GM18517 (cell line): ENCODE data around the gene RNF11.
"Not testable (repeated sequence)": the region's sequence is repeated elsewhere in the genome, so short reads cannot be mapped to it uniquely, and the experiment has no call there.

Experiments used
- ATAC-seq: cut with Tn5 transposase; IDR thresholded peaks from one replicate; pipeline ENCODE4 v1.9.1; 2021; ENCODE audit warnings: mild to moderate bottlenecking, moderate library complexity; ENCODE audit not compliant: unreplicated experiment

The RNF11 gene

GRCh38 chr1:51227231-51227960 is 8.7 kb upstream of the RNF11 start:
- ATAC-seq: not testable (repeated sequence)

GRCh38 chr1:51228471-51228870 is 7.6 kb upstream of the RNF11 start:
- not testable (repeated sequence) for ATAC-seq

- no peak for ATAC-seq
Observed at GRCh38 chr1:51230501-51231078, 5.5 kb upstream of the RNF11 start.

GRCh38 chr1:51231120-51231519 is 5.0 kb upstream of the RNF11 start:
- no peak for ATAC-seq

- ATAC-seq: no peak
Observed at GRCh38 chr1:51231896-51232295, 4.2 kb upstream of the RNF11 start.

GRCh38 chr1:51234236-51234635 is 1.8 kb upstream of the RNF11 start:
- not testable (repeated sequence) for ATAC-seq

- ATAC-seq: peak; percentile 70
Observed at GRCh38 chr1:51234721-51235425, 1.2 kb upstream of the RNF11 start.

GRCh38 chr1:51236531-51237350 is 668 bp downstream of the RNF11 start:
- ATAC-seq: no peak

GRCh38 chr1:51237351-51238033 is 1.4 kb downstream of the RNF11 start:
- no peak for ATAC-seq

- no peak for ATAC-seq
Observed at GRCh38 chr1:51238034-51238403, 1.9 kb downstream of the RNF11 start.

GRCh38 chr1:51240084-51240483 is 4.0 kb downstream of the RNF11 start:
- ATAC-seq: no peak

GRCh38 chr1:51241119-51241518 is 5.0 kb downstream of the RNF11 start:
- ATAC-seq: no peak

GRCh38 chr1:51242546-51242945 is 6.5 kb downstream of the RNF11 start:
- no peak for ATAC-seq

- ATAC-seq: peak; percentile 83
Observed at GRCh38 chr1:51247022-51247421, 10.9 kb downstream of the RNF11 start.

- ATAC-seq: no peak
Observed at GRCh38 chr1:51247499-51247898, 11.4 kb downstream of the RNF11 start.

- no peak for ATAC-seq
Observed at GRCh38 chr1:51249445-51249844, 13.4 kb downstream of the RNF11 start.

GRCh38 chr1:51250729-51251128 is 14.7 kb downstream of the RNF11 start:
- ATAC-seq: not testable (repeated sequence)

GRCh38 chr1:51251165-51251564 is 15.1 kb downstream of the RNF11 start:
- not testable (repeated sequence) for ATAC-seq

GRCh38 chr1:51252366-51252765 is 16.3 kb downstream of the RNF11 start:
- no peak for ATAC-seq

GRCh38 chr1:51253691-51254090 is 17.6 kb downstream of the RNF11 start:
- no peak for ATAC-seq

- no peak for ATAC-seq
Observed at GRCh38 chr1:51255331-51255730, 19.3 kb downstream of the RNF11 start.
